Erythroblast (primary cell): ENCODE results near the gene AKAP13.

Experiments
- GATA1 ChIP-seq: IDR thresholded peaks from 2 replicates; pipeline ENCODE4 v1.6.1; 2011; ENCODE audit warnings: low read depth, mild to moderate bottlenecking, control low read depth, low read length, moderate library complexity
- POLR2A ChIP-seq: IDR thresholded peaks from 2 replicates; pipeline ENCODE4 v1.6.1; 2011; ENCODE audit warnings: mild to moderate bottlenecking, low read length

DNA sequence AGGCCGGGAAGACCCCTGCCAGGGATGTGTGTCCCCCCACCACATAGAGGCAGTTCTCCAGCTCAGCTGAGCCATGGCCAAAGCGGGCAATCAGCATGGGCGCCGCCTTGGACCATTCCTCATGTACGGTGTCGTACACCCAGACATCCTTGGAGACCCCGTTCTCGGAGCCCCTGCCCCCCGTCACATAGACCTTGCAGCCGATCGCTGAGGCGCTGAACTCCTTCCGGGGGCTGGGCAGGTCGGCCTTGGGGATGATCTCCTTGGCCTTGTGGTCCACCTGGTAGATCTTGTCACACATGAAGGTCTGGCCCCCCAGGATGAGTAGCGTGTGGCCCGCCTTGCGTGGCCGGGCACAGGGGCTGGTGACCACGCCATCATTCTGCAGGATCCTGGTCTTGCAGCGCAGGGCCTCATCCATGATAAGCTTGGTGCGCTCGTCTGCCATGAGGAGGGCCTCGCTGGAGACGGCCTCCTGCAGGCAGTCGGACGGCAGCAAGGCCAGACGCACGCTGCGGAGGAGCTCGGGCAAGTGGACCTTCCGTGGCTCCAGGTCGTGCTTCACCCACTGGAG is 388.3 kb downstream of the AKAP13 start:
- no peak for TF ChIP-seq POLR2A
- TF ChIP-seq GATA1: no peak
